HG02763 (cell line): ENCODE measurements around the gene ERCC6L2.

Experiments used
- ATAC-seq: cut with Tn5 transposase; IDR thresholded peaks from one replicate; pipeline ENCODE4 v1.9.1; 2021; ENCODE audit warnings: mild to moderate bottlenecking, moderate library complexity; ENCODE audit not compliant: unreplicated experiment

ERCC6L2 gene

DNA sequence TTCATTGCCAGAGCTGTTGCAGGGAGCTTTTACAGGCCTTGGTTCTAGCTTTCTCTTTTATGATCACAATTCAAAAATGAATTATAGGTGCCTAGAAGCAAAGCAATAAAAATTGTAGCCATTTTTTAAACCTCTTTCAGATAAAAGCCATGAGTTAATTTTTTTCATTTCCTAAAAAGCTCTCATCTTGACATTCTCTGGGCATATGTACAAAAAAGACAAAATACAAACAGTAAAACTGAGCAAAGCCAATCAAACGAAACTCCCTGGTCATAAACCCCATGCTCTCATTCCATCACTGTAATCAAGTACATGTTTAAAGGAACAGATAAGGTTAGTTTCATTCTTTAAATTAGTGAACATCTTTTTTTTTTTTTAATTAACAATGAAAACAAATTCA is 101.9 kb downstream of the ERCC6L2 start:
- ATAC-seq = no peak

- no peak for ATAC-seq
These were observed 102.6 kb downstream of the ERCC6L2 start for GRCh38 chr9:95978106-95978505.

DNA sequence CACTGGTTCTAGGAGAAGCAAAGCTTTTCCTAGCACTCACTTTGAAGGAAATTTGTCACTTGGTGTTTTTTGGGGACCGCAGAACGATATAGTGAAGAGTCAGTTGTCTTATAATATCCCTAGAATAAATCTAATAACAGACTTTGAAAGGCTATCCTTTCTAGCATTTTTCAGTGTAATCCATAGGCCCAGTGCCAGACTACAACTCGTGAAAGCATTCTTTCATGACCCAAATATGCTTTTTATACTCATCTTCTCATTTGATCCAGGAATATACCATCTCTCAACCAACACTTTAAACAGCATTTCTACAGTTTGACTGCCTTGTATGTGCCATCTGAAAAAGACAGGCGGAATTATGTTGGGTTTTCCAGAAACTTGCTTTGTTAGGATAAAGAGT is 104.0 kb downstream of the ERCC6L2 start:
- ATAC-seq = no peak

- no peak for ATAC-seq
These were observed 105.0 kb downstream of the ERCC6L2 start for GRCh38 chr9:95980262-95981125.

DNA sequence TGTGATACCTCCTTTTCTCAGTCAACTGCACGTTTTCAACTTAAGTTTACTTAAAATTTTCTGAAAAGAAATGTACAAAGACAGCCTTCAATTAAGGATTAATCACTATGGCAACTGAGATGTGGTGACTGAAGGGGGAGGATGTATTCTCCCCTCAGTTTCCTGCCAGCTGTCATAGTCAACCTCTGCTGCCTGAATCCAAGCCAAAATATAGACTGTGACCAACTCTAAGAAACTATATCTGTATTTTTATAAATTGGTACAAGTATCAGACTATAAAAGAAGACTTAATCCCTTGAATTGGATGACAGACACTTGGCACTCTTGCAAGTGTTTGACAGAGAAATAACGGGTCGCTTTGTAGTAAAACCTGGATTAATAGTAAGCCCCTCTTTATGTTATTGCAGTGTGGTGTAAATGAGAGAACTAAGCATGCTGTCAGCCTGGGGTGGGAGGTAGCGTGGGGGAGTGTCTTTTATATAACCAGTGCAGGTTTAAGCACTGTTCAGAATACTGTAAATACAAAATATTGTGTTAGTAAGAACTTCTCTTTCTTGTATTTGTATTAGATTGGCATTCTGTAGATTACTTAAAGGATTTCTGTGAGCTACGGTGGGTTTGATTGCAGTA is 106.4 kb downstream of the ERCC6L2 start:
- no peak for ATAC-seq

DNA sequence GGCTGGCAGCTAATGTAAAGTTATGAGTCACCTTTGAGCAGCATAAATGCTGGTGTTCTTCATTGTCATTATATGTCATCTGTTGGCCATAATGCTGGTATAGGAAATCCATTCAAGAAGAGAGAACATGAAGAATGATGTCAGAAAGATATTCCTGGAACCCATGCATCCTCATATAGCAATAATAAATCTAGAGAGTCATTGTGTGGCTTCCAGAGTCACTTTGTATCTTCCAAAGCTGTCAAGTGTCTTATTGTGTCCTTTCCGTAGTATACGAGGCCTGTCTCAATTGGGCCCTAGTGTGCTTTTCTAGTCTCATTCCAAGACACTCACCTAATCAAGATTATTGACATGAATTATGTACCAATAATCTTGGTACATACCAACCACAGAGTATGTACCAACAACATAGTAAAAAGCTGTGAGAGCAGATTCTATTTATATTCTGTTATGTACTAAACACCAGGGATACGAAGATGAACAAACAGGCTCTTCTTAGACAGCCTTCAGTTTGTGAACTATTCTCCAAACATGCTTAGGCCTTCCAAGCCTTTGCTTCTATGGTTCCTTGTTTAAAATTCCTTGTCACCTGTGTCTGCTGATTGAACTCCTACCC is 110.1 kb downstream of the ERCC6L2 start:
- no peak for ATAC-seq

- no peak for ATAC-seq
These were observed 113.8 kb downstream of the ERCC6L2 start for GRCh38 chr9:95989297-95989696.

GRCh38 chr9:95991326-95991725 is 115.8 kb downstream of the ERCC6L2 start:
- no peak for ATAC-seq

- ATAC-seq = no peak
These were observed 117.0 kb downstream of the ERCC6L2 start for GRCh38 chr9:95992536-95992935.

DNA sequence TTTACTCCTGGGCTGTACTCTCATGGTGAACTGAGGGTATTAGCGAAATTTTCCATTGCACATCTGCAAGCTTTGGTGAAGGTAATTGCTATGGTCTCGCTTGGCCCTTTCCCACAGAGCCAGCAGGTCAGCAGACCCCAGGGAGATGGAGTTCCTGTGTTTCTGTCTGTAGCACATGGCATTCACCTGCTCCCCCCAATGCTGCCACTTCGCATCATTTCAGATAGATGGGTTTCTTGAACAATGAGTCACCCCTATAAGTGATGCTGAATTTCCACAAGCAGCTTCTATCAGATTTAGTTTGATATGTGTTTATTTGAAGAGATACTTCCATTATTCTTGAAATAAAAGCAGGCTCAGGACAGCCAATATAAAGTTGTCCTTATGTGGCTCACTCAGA is 117.8 kb downstream of the ERCC6L2 start:
- ATAC-seq = no peak

GRCh38 chr9:95999390-95999789 is 123.9 kb downstream of the ERCC6L2 start:
- no peak for ATAC-seq

DNA sequence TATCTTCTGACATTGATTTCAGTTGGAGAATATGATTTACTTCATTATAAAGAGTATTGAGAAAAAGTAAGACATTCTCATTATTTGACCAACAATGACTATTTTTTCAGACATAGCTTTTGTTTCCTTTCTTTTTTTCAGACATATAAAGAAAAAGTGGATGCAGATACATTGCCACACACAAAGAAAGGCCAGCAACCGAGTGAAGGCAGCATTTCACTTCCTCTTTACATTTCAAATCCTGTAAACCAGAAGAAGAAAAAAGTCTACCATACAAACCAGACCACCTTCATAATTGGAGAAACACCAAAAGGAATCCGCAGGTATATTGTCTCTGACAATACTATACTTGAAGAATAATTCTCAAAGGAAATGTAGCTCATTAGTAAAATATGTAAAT is 128.9 kb downstream of the ERCC6L2 start:
- no peak for ATAC-seq

DNA sequence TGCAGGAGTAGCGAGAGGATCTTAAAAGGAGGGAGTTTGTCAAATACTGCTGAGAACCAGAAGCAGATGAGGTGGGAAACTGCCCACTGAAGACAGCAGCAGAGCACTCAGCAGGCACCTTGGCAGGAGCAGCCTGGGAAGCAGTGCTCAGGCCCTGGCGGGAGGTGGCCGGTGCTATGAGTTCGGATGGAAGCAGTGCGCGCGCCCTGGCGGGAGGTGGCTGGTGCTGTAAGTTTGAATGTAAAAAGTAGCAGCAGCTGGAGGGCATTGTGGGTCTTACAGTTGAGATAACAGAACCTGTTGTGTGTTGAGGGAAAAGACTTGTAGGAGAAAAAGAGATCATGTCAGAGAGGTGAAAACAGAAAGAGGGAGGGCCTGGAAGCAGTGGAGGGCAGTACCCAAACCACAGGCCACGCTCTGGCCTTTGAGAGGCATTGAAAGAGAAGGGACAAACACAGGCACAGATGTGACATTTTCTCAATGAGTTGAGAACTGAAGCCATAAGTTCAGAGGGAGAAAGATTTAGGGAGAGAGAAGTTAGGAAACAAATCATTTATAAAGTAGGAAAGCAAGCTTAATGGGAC is 130.9 kb downstream of the ERCC6L2 start:
- ATAC-seq = no peak

GRCh38 chr9:96006961-96007360 is 131.5 kb downstream of the ERCC6L2 start:
- ATAC-seq = no peak

DNA sequence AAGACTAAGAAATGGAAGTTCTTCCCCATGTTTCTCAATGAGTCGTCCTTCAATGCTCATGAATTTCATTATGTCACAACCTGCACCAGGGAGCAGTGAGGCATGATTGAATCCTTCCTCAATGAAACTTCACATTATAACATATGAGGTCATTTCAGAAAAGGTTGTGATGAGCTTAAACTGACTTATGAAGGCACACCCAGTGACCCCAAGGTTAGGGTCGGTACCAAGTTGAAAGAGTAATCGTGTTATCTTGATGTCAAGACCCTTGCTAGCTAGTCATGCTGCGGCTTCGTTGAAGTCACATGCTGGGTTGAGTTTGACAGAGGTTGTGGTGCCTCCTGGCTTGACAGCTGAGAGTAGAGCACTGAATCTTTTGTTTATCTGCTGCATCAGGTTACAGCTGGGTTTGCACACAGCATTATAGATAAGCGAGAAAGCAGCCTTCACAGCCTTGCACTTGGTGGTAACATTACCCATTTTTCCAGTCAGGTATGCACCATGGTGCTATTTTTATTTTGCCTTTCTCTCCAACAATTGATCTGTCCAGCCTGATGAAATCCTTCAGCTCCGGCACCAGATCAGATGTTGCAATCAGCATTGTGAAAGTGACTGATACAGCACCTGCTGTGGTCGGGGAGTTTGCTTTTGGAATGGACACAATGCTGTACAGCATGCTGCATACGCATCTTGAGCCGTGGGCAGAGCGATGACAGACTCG is 133.2 kb downstream of the ERCC6L2 start:
- ATAC-seq = no peak

DNA sequence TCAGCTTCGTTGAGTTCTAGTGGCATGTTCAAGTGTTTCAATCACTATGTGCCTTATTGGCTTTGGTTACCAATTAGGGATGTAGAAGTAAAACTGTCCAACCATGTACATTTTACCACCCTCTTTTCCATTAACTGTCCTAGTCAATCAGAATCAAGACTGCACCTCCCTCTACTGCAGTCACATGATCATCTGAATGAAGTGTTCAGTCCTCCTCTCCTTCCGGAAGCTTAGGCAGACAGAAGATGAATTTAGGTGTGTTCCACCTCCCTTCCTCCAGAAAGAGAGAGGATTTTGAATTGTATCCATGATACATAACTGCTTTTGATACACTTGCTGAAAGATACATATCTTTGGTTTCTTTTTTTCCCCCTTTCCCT is 133.7 kb downstream of the ERCC6L2 start:
- ATAC-seq = no peak

DNA sequence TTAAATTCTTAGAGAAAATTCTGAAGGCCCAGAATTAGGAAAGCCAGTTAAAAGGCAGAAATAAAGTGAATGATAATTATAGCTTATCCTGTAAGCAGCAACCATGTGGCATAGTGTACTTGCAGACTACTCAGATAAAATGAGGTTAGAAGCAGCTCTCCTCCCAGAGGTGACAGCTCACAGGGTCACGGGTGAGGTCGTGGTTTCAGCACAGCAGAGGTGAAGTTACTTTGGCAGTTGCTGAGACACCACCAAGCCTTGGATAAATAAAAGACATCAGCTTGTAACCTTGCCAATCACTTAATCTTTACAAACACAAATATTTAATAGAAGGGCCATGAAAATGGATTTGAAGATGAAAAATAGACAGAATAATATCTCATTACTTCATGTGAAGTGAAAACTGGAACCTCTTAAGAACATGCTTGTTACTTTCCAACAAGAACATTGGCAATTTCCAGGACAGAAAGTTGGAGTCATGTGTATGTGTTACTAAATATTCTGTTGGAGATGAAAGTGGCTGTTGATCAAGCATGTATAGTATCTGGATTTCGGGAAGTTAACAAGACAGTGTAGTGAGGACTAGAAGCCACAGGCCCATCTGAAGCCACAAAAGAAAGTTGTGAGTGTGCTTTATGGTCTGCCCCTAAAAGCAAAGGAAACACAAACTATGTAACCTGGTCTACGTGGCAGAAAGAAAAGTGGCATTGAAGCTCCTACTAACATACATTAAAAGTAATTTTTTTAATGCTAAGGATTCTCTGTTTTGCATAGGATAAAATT is 134.4 kb downstream of the ERCC6L2 start:
- no peak for ATAC-seq

DNA sequence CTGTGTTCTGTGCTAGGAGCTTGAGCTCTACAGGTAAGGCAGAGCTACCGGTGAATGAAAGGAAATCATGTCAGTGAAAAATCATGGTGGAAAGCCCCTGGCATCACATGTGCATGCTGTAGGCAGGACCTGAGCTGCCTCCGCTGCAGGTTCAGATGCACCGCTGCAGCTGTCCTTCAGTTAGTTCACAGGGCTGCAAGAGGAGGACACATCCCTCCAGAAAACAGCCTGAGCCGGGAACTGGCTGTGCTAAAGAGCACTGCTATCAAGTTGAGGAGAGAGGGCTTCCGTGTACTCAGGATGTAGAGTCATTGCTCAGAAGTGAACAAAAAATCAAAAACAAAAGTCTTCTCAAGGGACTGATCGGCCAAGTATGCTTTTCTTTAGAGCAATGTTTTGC is 138.6 kb downstream of the ERCC6L2 start:
- no peak for ATAC-seq

GRCh38 chr9:96015876-96016686 is 140.6 kb downstream of the ERCC6L2 start:
- peak; percentile 38 for ATAC-seq
